ENCODE results near the gene PLCH1. TPM values are rescaled to one million over a fixed set of nuclear protein-coding genes. Genes with fewer than 3 reads are reported as not detected.

PLCH1 gene
- total RNA-seq, 5 donors from 2014 or later (not counting 1 experiment from before 2014, with no cell fraction given), result 0.06 to 0.12 (median 0.09) TPM; not detected in 1

- ATAC-seq (replicated peaks in 1 of 4) (no peak), DNase-seq (no peak)
- ChIA-PET POLR2A (no interaction called here), CTCF (interaction anchor here in 1 of 2 donors (0.7 kb wide), 1 partner anchor 291 kb away, joined by 3 read pairs; no protein-coding TSS in a partner anchor)
- Mint-ChIP-seq H3K27ac (no peak overlapping the region), H3K9me3 (peaks cover 0 to 3% (median 0%) of the 10 kb centered on the region in 3 donors), H3K36me3 (no peaks in the 10 kb centered on the region), H3K4me1 (no peaks in the 10 kb centered on the region), H3K27me3 (peaks cover 2 to 4% of the 10 kb centered on the region in 2 donors), H3K4me3 (no peak overlapping the region)
- H3K27ac ChIP-seq (ENCODE audit: low read length), result no peak overlapping the region
- peaks cover 0 to 4% of the 10 kb centered on the region in 2 donors for H3K36me3 ChIP-seq (ENCODE audit: control insufficient read depth in 2 of 2, extremely low read depth in 1 of 2, insufficient read depth in 1 of 2, low read length in 1 of 2)
- H3K27me3 ChIP-seq (replicated peaks in 1 of 2; ENCODE audit: control insufficient read depth in 2 of 2, extremely low read depth in 1 of 2, insufficient read depth in 2 of 2, low read length in 1 of 2), result no peaks in the 10 kb centered on the region
- H3K9me3 ChIP-seq, result no peaks in the 10 kb centered on the region
- H3K4me1 ChIP-seq (ENCODE audit: control insufficient read depth in 1 of 2, extremely low read depth in 1 of 2, insufficient read depth in 2 of 2, low read length in 2 of 2), result no peaks in the 10 kb centered on the region
- no peak overlapping the region for H3K4me3 ChIP-seq (ENCODE audit: control insufficient read depth in 1 of 2, extremely low read depth in 1 of 2, low read length in 1 of 2)
- WGBS (ENCODE audit: insufficient coverage), result no CpG with 5 or more reads among the region's 4 CpGs
These were observed 287.3 kb downstream of the PLCH1 start for GRCh38 chr3:155457591-155457990.

DNA sequence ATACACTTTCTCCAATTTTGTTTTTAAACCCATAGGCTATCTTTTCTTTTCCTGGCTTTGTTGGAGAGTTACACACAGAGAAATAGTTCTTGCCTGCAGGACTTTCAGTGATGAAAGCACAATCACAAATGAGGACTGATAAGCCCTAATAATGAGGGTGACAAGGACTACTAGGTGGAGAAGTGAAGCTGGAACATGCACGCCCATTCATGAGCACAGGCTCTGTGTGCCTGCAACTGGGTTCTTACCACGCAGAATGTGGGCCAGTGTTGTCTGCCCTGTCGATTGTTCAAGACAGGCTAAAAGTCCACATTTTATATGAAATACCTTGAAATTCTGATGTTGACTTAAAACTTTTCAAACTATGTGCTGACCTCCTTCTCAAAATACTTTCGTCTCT lies 289.1 kb downstream of the PLCH1 start:
- Mint-ChIP-seq H3K27ac (no peak overlapping the region), H3K9me3 (peaks cover 0 to 5% (median 0%) of the 10 kb centered on the region in 3 donors), H3K27me3 (peaks cover 2 to 4% of the 10 kb centered on the region in 2 donors), H3K36me3 (no peaks in the 10 kb centered on the region), H3K4me1 (no peaks in the 10 kb centered on the region), H3K4me3 (no peak overlapping the region)
- Histone ChIP-seq H3K4me3 (ENCODE audit: control insufficient read depth in 1 of 2, extremely low read depth in 1 of 2, low read length in 1 of 2) (no peak overlapping the region), H3K9me3 (no peaks in the 10 kb centered on the region), H3K27ac (ENCODE audit: low read length) (no peak overlapping the region), H3K36me3 (ENCODE audit: control insufficient read depth in 2 of 2, extremely low read depth in 1 of 2, insufficient read depth in 1 of 2, low read length in 1 of 2) (peaks cover 0 to 4% of the 10 kb centered on the region in 2 donors), H3K4me1 (ENCODE audit: control insufficient read depth in 1 of 2, extremely low read depth in 1 of 2, insufficient read depth in 2 of 2, low read length in 2 of 2) (no peaks in the 10 kb centered on the region), H3K27me3 (replicated peaks in 1 of 2; ENCODE audit: control insufficient read depth in 2 of 2, extremely low read depth in 1 of 2, insufficient read depth in 2 of 2, low read length in 1 of 2) (no peaks in the 10 kb centered on the region)
- 80% methylated on average over 3 of the region's 4 CpGs for WGBS (ENCODE audit: insufficient coverage)
- DNase-seq (no peak), ATAC-seq (replicated peaks in 1 of 4) (no peak)
- ChIA-PET CTCF (interaction anchor here in 1 of 2 donors (0.6 kb wide), 1 partner anchor 9 kb away, joined by 4 read pairs; no protein-coding TSS in a partner anchor), POLR2A (interaction anchor here in 1 of 2 donors (0.6 kb wide), 1 partner anchor 15 kb away, joined by 6 read pairs; no protein-coding TSS in a partner anchor)

DNA sequence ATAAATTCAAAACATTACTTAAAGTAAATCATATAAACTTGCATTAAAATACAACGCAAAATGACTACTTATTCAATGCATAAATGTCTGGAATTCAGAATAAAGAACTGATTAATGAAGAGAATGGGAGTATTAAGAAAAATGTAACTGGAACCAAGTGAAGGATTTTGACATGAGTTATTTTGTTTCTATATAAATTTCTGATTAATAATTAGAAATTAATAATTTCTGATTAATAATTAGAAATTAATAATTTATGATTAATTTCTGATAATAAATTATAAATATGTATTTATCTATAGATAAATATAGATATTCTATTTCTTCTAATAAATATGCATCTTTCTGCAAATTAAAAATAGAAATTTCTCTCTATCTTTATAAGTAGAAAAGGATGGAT lies 291.4 kb downstream of the PLCH1 start:
- H3K4me3 ChIP-seq (ENCODE audit: control insufficient read depth in 1 of 2, extremely low read depth in 1 of 2, low read length in 1 of 2), result no peak overlapping the region
- no peaks in the 10 kb centered on the region for H3K4me1 Mint-ChIP-seq
- POLR2A ChIA-PET, result no interaction called here
- no peak overlapping the region for H3K4me3 Mint-ChIP-seq
- CTCF ChIA-PET, result no interaction called here
- H3K27me3 Mint-ChIP-seq, result peaks cover 2 to 4% of the 10 kb centered on the region in 2 donors
- no peak overlapping the region for H3K27ac Mint-ChIP-seq
- no peaks in the 10 kb centered on the region for H3K9me3 ChIP-seq
- peaks cover 0 to 4% of the 10 kb centered on the region in 2 donors for H3K36me3 ChIP-seq (ENCODE audit: control insufficient read depth in 2 of 2, extremely low read depth in 1 of 2, insufficient read depth in 1 of 2, low read length in 1 of 2)
- no peak overlapping the region for H3K27ac ChIP-seq (ENCODE audit: low read length)
- no peaks in the 10 kb centered on the region for H3K36me3 Mint-ChIP-seq
- H3K27me3 ChIP-seq (replicated peaks in 1 of 2; ENCODE audit: control insufficient read depth in 2 of 2, extremely low read depth in 1 of 2, insufficient read depth in 2 of 2, low read length in 1 of 2), result no peaks in the 10 kb centered on the region
- ATAC-seq (replicated peaks in 1 of 4), result no peak
- no peaks in the 10 kb centered on the region for H3K4me1 ChIP-seq (ENCODE audit: control insufficient read depth in 1 of 2, extremely low read depth in 1 of 2, insufficient read depth in 2 of 2, low read length in 2 of 2)
- no peak for DNase-seq
- H3K9me3 Mint-ChIP-seq, result peaks cover 0 to 5% (median 0%) of the 10 kb centered on the region in 3 donors
- WGBS (ENCODE audit: insufficient coverage), result no CpG with 5 or more reads among the region's 1 CpG

DNA sequence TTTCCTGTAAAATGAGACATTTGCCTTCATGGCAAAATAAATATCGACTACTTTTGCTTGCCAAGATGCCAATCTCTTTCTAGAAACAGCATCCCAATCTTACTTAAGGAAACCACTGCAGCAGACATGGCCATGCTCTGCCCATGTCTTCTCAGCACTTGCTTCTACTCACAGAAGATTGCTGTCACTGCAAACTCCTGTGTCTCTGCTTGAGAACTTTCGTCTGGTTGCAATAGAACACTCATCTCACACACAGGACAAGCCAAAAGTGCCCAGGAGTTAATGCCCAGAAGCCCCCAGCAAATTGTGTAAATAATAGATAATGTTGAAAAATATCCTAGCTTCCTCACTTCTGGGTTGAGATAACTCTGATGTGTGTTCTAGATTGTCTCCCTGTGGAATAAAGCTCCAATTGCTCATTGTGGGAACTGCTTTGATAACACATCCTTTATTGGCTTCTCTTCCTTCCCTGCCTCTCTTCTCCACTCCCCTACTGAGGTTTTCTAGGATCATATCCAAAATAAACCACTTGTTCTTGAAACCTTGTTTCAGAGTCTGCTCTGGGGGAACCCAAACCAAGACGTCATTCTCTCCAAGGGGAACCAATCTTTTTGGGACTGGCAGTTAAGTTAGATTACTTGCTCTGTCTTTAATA lies 295.1 kb downstream of the PLCH1 start:
- H3K27me3 ChIP-seq (replicated peaks in 1 of 2; ENCODE audit: control insufficient read depth in 2 of 2, extremely low read depth in 1 of 2, insufficient read depth in 2 of 2, low read length in 1 of 2), result no peaks in the 10 kb centered on the region
- WGBS (ENCODE audit: insufficient coverage), result 76% methylated on average over 1 of the region's 3 CpGs
- Mint-ChIP-seq H3K4me3 (no peak overlapping the region), H3K27ac (no peak overlapping the region), H3K27me3 (no peaks in the 10 kb centered on the region), H3K4me1 (no peaks in the 10 kb centered on the region), H3K36me3 (no peaks in the 10 kb centered on the region), H3K9me3 (peaks cover 0 to 5% (median 0%) of the 10 kb centered on the region in 3 donors)
- H3K4me1 ChIP-seq (ENCODE audit: control insufficient read depth in 1 of 2, extremely low read depth in 1 of 2, insufficient read depth in 2 of 2, low read length in 2 of 2), result no peaks in the 10 kb centered on the region
- ATAC-seq (replicated peaks in 1 of 4) (no peak), DNase-seq (no peak)
- CTCF ChIA-PET, result interaction anchor here in 1 of 2 donors (0.5 kb wide), 1 partner anchor 356 kb away, joined by 3 read pairs; no protein-coding TSS in a partner anchor
- no peak overlapping the region for H3K27ac ChIP-seq (ENCODE audit: low read length)
- H3K9me3 ChIP-seq, result no peaks in the 10 kb centered on the region
- no peaks in the 10 kb centered on the region for H3K36me3 ChIP-seq (ENCODE audit: control insufficient read depth in 2 of 2, extremely low read depth in 1 of 2, insufficient read depth in 1 of 2, low read length in 1 of 2)
- POLR2A ChIA-PET, result no interaction called here
- H3K4me3 ChIP-seq (ENCODE audit: control insufficient read depth in 1 of 2, extremely low read depth in 1 of 2, low read length in 1 of 2), result no peak overlapping the region

GRCh38 chr3:155448531-155448930 lies 296.3 kb downstream of the PLCH1 start:
- no peak overlapping the region for H3K4me3 Mint-ChIP-seq
- Histone ChIP-seq H3K27me3 (replicated peaks in 1 of 2; ENCODE audit: control insufficient read depth in 2 of 2, extremely low read depth in 1 of 2, insufficient read depth in 2 of 2, low read length in 1 of 2) (no peaks in the 10 kb centered on the region), H3K27ac (ENCODE audit: low read length) (no peak overlapping the region), H3K9me3 (no peaks in the 10 kb centered on the region), H3K4me3 (ENCODE audit: control insufficient read depth in 1 of 2, extremely low read depth in 1 of 2, low read length in 1 of 2) (no peak overlapping the region), H3K4me1 (ENCODE audit: control insufficient read depth in 1 of 2, extremely low read depth in 1 of 2, insufficient read depth in 2 of 2, low read length in 2 of 2) (no peaks in the 10 kb centered on the region), H3K36me3 (ENCODE audit: control insufficient read depth in 2 of 2, extremely low read depth in 1 of 2, insufficient read depth in 1 of 2, low read length in 1 of 2) (no peaks in the 10 kb centered on the region)
- H3K4me1 Mint-ChIP-seq, result no peaks in the 10 kb centered on the region
- no peak for ATAC-seq (replicated peaks in 1 of 4)
- no peak for DNase-seq
- POLR2A ChIA-PET, result no interaction called here
- CTCF ChIA-PET, result no interaction called here
- no peaks in the 10 kb centered on the region for H3K27me3 Mint-ChIP-seq
- no CpG with 5 or more reads among the region's 3 CpGs for WGBS (ENCODE audit: insufficient coverage)
- H3K27ac Mint-ChIP-seq, result no peak overlapping the region
- H3K9me3 Mint-ChIP-seq, result peaks cover 0 to 5% (median 0%) of the 10 kb centered on the region in 3 donors
- H3K36me3 Mint-ChIP-seq, result no peaks in the 10 kb centered on the region

DNA sequence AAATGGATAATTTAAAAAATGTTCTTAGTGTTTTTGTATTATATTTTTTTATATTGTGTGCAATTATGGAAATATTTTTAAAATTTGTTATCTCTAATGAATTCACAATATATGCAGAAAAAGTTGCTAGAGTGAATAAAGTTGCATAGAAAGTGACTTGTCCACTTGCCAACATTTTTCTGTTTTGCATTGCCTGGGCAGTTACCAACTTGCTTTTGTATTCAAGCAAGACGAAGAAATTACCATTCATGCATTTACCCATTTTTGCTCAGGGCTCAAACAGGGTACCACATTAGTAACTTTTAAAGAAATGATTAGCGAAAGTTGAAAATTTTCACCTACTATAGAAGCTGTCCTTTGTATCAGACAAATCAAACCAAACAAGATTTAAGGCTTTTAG lies 298.5 kb downstream of the PLCH1 start:
- no peak overlapping the region for H3K4me3 Mint-ChIP-seq
- H3K9me3 ChIP-seq, result no peaks in the 10 kb centered on the region
- ChIA-PET CTCF (no interaction called here), POLR2A (no interaction called here)
- no peaks in the 10 kb centered on the region for H3K4me1 Mint-ChIP-seq
- H3K27me3 Mint-ChIP-seq, result no peaks in the 10 kb centered on the region
- no peaks in the 10 kb centered on the region for H3K9me3 Mint-ChIP-seq
- DNase-seq (no peak), ATAC-seq (replicated peaks in 1 of 4) (no peak)
- no CpG with 5 or more reads among the region's 2 CpGs for WGBS (ENCODE audit: insufficient coverage)
- no peaks in the 10 kb centered on the region for H3K36me3 ChIP-seq (ENCODE audit: control insufficient read depth in 2 of 2, extremely low read depth in 1 of 2, insufficient read depth in 1 of 2, low read length in 1 of 2)
- no peaks in the 10 kb centered on the region for H3K27me3 ChIP-seq (replicated peaks in 1 of 2; ENCODE audit: control insufficient read depth in 2 of 2, extremely low read depth in 1 of 2, insufficient read depth in 2 of 2, low read length in 1 of 2)
- H3K36me3 Mint-ChIP-seq, result no peaks in the 10 kb centered on the region
- H3K4me1 ChIP-seq (ENCODE audit: control insufficient read depth in 1 of 2, extremely low read depth in 1 of 2, insufficient read depth in 2 of 2, low read length in 2 of 2), result no peaks in the 10 kb centered on the region
- no peak overlapping the region for H3K27ac Mint-ChIP-seq
- H3K27ac ChIP-seq (ENCODE audit: low read length), result no peak overlapping the region
- no peak overlapping the region for H3K4me3 ChIP-seq (ENCODE audit: control insufficient read depth in 1 of 2, extremely low read depth in 1 of 2, low read length in 1 of 2)
